Adrenal gland (tissue), 12 donors: ENCODE results near the gene FAM78A. TPM values are rescaled to one million over a fixed set of nuclear protein-coding genes. Genes with fewer than 3 reads are reported as not detected.

Source experiments
- DNase-seq, 7 donors: peaks; one replicate each; pipeline ENCODE4 v3.0.0-alpha.2; 2019 to 2020
- H3K27ac ChIP-seq, 5 donors: fragments of 200-600 bp; sonication (generic) in 4 of 5; 1 replicate in 3 of 5; 2 replicates in 2 of 5; pipeline versions ENCODE4 v1.5.1 to v1.8.0; 2016 to 2020; ENCODE audit warnings: mild to moderate bottlenecking in 1 of 5
- H3K27me3 ChIP-seq: fragments of 200-600 bp; 2 replicates; pipeline ENCODE4 v1.8.0; 2021
- H3K36me3 ChIP-seq, 2 donors: fragments of 200-600 bp; replicated peaks in 1 of 2; 1 replicate in 1 of 2; 2 replicates in 1 of 2; pipeline versions ENCODE4 v1.5.1 to v1.8.0; 2018 to 2022
- H3K4me1 ChIP-seq, 2 donors: fragments of 200-600 bp; replicated peaks in 1 of 2; 1 replicate in 1 of 2; 2 replicates in 1 of 2; pipeline versions ENCODE4 v1.5.1 to v1.8.0; 2018 to 2021
- H3K4me3 ChIP-seq, 4 donors: fragments of 200-600 bp; sonication (generic) in 3 of 4; one replicate each; pipeline ENCODE4 v1.5.1; 2016 to 2018
- H3K9me3 ChIP-seq, 3 donors: fragments of 200-600 bp; sonication (generic) in 1 of 3; replicated peaks in 1 of 3; 1 replicate in 2 of 3; 2 replicates in 1 of 3; pipeline versions ENCODE4 v1.5.1 to v1.8.0; 2016 to 2021
- POLR2A ChIP-seq, 2 donors: fragments of 450-650 bp; IDR thresholded peaks; one replicate each; pipeline ENCODE4 v1.6.1; 2017; ENCODE audit warnings: antibody characterized with exemption in 2 of 2, mild to moderate bottlenecking in 2 of 2, moderate library complexity in 1 of 2
- WGBS, 4 donors: extraction: QIAGEN DNeasy Blood & Tissue Kit in 2 of 4; methylation state at CpG; one replicate each; pipeline versions ENCODE4 v1.1.5 to v1.1.7; 2013 to 2017; 5-methylcytosine and 5-hydroxymethylcytosine counted together
- intact Hi-C, 2 donors: fragments of 100-400 bp; cut with DNase I; formaldehyde crosslinking; loops; one replicate each; pipeline versions ENCODE4 v1.14.1 to v1.15.0; 2022 to 2023
- polyA plus RNA-seq, 3 donors: library from polyadenylated mRNA; stranded (reverse); fragments of 200-250 nt in 2 of 3; fragments of 350-450 nt in 1 of 3; fragmentation: Illumina TruSeq in 1 of 3; extraction: RNeasy Lipid Tissue Mini Kit (QIAGEN cat#74804) in 1 of 3; gene quantifications; one replicate each; pipeline ENCODE4 v1.2.3, GENCODE V29; 2013 to 2014
- total RNA-seq, 9 donors: library from RNA; depleted of rRNA in 4 of 9; stranded (reverse); fragments of >200 nt in 4 of 9; fragments of 120-200 nt in 1 of 9; fragmentation: NEBNext Ultra II Directional in 1 of 9; extraction: Animal tissue kit (Norgen Biotek cat#: 25700) in 1 of 9; gene quantifications; one replicate each; pipeline versions ENCODE4 v1.1.0 to v1.2.4, GENCODE V29; 2013 to 2023
- TF ChIP-seq, protein P1 (sequence below), 6 experiments: fragments of 450-650 bp in 4 of 6; fragments of 200-600 bp in 2 of 6; sonication (generic) in 1 of 6; IDR thresholded peaks; 1 replicate in 5 of 6; 2 replicates in 1 of 6; pipeline versions ENCODE4 v1.5.1 to v1.8.0; 2016 to 2021; ENCODE audit warnings: antibody characterized with exemption in 6 of 6, mild to moderate bottlenecking in 2 of 6, moderate library complexity in 1 of 6
- donor health status: healthy with polysubstance abuse.
- donor health status: Bipolar disorder and iron deficiency.
- donor health status: DM: yes; HTN: yes; CAD: no.
- donor health status: DM: no; HTN: no; CAD: no.
- donor health status: DM: no; HTN: no; CAD: no.
- donor health status: DM: yes; HTN: yes; CAD: no.

The FAM78A gene
- total and polyA plus RNA-seq, 12 donors = 1.1 to 11.7 (median 6.5) TPM

DNA sequence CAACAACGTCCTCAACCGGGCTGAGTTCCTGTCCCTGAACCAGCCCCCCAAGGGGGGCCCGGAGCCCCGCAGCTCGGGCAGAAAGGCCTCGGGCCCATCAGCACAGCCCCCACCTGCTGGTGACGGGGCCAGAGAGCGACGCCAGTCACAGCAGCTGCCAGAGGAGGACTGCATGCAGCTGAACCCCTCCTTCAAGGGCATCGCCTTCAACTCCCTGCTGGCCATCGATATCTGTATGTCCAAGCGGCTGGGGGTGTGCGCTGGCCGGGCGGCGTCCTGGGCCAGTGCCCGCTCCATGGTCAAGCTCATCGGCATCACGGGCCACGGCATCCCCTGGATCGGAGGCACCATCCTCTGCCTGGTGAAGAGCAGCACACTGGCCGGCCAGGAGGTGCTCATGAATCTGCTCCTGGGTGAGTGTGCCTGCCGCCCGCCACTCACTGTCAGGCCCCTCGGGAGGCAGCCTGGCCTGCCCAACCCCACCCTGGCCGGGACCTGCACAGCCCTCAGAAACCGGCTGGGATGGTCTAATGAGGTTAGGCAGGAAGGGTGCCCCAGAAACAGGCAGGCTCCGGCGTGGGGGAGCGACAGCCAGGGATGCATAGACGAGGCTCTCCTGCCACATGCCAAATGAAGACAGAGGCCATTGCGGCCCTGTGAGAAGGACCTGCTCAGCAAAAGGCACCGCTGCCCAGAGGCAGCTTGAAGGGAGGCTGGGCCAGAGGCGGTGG lies 13.9 kb upstream of the FAM78A start:
- Histone ChIP-seq H3K4me3 (peak overlapping the region in 2 of 4 donors; percentile 43 to 61), H3K27me3 (no peaks in the 10 kb centered on the region), H3K27ac (peak overlapping the region; percentile 57 to 94 (median 81)), H3K4me1 (peaks cover 6 to 13% of the 10 kb centered on the region in 2 donors), H3K36me3 (no peaks in the 10 kb centered on the region), H3K9me3 (no peaks in the 10 kb centered on the region)
- intact Hi-C loops = no loop called here
- peak; percentile 49 to 71 (median 62) for DNase-seq
- 44 to 52% (median 47%) methylated on average over 15 to 34 of the region's 34 CpGs; no CpG with 5 or more reads in 1 of the 4 donors for WGBS, 4 donors
- TF ChIP-seq, protein P1, sequence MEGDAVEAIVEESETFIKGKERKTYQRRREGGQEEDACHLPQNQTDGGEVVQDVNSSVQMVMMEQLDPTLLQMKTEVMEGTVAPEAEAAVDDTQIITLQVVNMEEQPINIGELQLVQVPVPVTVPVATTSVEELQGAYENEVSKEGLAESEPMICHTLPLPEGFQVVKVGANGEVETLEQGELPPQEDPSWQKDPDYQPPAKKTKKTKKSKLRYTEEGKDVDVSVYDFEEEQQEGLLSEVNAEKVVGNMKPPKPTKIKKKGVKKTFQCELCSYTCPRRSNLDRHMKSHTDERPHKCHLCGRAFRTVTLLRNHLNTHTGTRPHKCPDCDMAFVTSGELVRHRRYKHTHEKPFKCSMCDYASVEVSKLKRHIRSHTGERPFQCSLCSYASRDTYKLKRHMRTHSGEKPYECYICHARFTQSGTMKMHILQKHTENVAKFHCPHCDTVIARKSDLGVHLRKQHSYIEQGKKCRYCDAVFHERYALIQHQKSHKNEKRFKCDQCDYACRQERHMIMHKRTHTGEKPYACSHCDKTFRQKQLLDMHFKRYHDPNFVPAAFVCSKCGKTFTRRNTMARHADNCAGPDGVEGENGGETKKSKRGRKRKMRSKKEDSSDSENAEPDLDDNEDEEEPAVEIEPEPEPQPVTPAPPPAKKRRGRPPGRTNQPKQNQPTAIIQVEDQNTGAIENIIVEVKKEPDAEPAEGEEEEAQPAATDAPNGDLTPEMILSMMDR (IDR thresholded peaks at IDR 0.05) = no peak
- no peak for TF ChIP-seq POLR2A (IDR thresholded peaks at IDR 0.05)

DNA sequence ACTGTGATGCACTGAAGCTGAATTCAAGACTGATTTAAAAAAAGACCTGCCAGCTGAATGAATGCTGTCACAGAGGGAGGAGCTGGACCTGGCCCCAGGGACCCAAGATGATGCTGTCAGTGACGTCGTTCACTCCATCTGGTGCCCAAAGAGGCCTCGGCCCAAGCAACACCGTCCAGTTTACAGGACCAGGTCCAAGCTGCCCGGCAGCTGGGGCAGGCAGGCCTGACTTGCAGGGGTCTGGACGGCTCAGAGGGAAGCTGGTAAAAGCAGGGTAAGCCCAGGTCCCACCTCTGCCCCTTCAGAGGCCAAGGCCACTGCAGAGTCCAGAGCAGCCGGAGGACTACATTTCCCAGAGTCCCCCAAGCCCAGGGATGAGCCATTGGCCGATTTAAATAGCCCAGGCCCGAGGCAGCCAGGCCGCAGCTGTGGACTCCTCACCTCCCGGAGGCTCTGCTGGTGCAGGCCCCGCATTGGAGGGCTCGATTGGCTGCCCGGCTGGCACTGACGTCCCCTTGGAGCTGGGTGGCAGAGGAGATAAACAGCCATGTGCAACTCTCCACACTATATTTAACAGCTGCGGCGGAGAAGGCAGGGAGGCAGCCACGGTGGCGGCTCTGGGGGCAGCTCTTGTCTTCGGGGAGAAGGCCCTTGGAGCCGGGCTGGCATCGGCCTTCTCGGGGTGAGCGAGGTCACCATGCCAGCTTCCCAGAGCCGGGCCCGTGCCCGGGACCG lies 13.2 kb upstream of the FAM78A start, which contains the start of gene PLPP7:
Gene PLPP7 (plus strand): TSS at position 423 of the 735 bp plus-strand sequence. CDS start 275 bp downstream, at position 698.
- 23 to 33% (median 31%) methylated on average over 25 to 28 of the region's 28 CpGs; no CpG with 5 or more reads in 1 of the 4 donors for WGBS, 4 donors

DNA sequence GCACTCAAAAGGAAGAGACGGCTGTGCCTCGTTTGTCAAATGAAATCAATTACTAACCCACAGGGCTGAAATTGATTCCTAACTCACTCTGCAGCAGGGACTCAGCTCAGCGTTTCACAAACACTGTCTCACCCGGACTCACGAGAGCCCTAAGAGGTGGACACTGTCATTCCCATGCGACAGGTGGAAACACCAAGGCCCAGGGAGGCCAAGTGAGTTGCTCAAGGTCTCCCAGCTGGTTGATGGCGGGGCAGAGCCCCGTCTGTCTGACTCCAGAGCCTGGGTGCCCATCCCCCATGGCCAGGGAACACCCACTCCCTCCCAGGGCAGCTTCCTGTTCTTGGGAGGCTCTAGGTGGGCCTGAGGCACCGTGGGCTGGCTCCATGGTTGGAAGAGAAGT lies 11.9 kb upstream of the FAM78A start:
- intact Hi-C loops = no loop called here
- WGBS, 4 donors = 78 to 98% (median 82%) methylated on average over 5 to 9 of the region's 9 CpGs

More for the DNA sequence above, 13.2 kb upstream of the FAM78A start, which contains the start of gene PLPP7:
- TF ChIP-seq, protein P1 (IDR thresholded peaks at IDR 0.05) = no peak
- peak in 1 of 2 donors; percentile 71 for TF ChIP-seq POLR2A (IDR thresholded peaks at IDR 0.05)
- Histone ChIP-seq H3K4me1 (peaks cover 6 to 13% of the 10 kb centered on the region in 2 donors), H3K4me3 (peak within 1 kb of the TSS in 2 of 4 donors; percentile 43 to 61), H3K36me3 (no peaks in the 10 kb centered on the region), H3K27me3 (no peaks in the 10 kb centered on the region), H3K27ac (peak within 1 kb of the TSS; percentile 57 to 94 (median 81)), H3K9me3 (no peaks in the 10 kb centered on the region)
- intact Hi-C loops = no loop called here
- peak; percentile 76 to 92 (median 87) for DNase-seq

More for the DNA sequence above, 11.9 kb upstream of the FAM78A start:
- Histone ChIP-seq H3K4me1 (peaks cover 6 to 13% of the 10 kb centered on the region in 2 donors), H3K9me3 (no peaks in the 10 kb centered on the region), H3K27me3 (no peaks in the 10 kb centered on the region), H3K27ac (no peak overlapping the region), H3K36me3 (no peaks in the 10 kb centered on the region), H3K4me3 (no peak overlapping the region)
- DNase-seq = no peak
- TF ChIP-seq POLR2A (IDR thresholded peaks at IDR 0.05) = no peak
- TF ChIP-seq, protein P1 (IDR thresholded peaks at IDR 0.05) = no peak
